IPS-18a (cell line): ENCODE results near the gene DYNLL1.

Experiments
- H3K27ac ChIP-seq: one replicate; pipeline ENCODE4 v1.5.1; 2013; ENCODE audit warnings: low read length
- H3K27me3 ChIP-seq: one replicate; pipeline ENCODE4 v1.6.1; 2013; ENCODE audit warnings: mild to moderate bottlenecking, low read length; ENCODE audit not compliant: control insufficient read depth, insufficient read depth
- H3K36me3 ChIP-seq: one replicate; pipeline ENCODE4 v1.6.1; 2013; ENCODE audit warnings: low read depth, low read length; ENCODE audit not compliant: control insufficient read depth
- H3K4me1 ChIP-seq: one replicate; pipeline ENCODE4 v1.6.1; 2013; ENCODE audit warnings: low read depth, low read length; ENCODE audit not compliant: control insufficient read depth
- H3K4me3 ChIP-seq: one replicate; pipeline ENCODE4 v1.5.1; 2013; ENCODE audit warnings: low read length
- H3K9ac ChIP-seq: one replicate; pipeline ENCODE4 v1.6.1; 2013; ENCODE audit warnings: mild to moderate bottlenecking, low read length, moderate library complexity
- H3K9me3 ChIP-seq: one replicate; pipeline ENCODE4 v1.6.1; 2013; ENCODE audit warnings: low read depth, low read length; ENCODE audit not compliant: control insufficient read depth

Gene DYNLL1

GRCh38 chr12:120466560-120467315 is 29.2 kb upstream of the DYNLL1 start:
- Histone ChIP-seq H3K9ac (no peak overlapping the region), H3K27me3 (no peaks in the 10 kb centered on the region), H3K9me3 (no peaks in the 10 kb centered on the region), H3K4me1 (no peaks in the 10 kb centered on the region), H3K36me3 (peaks cover 47% of the 10 kb centered on the region), H3K4me3 (no peak overlapping the region), H3K27ac (no peak overlapping the region)

GRCh38 chr12:120467439-120467838 is 28.5 kb upstream of the DYNLL1 start:
- H3K4me1 ChIP-seq = no peaks in the 10 kb centered on the region
- no peaks in the 10 kb centered on the region for H3K9me3 ChIP-seq
- no peak overlapping the region for H3K9ac ChIP-seq
- H3K36me3 ChIP-seq = peaks cover 41% of the 10 kb centered on the region
- no peak overlapping the region for H3K27ac ChIP-seq
- H3K27me3 ChIP-seq = no peaks in the 10 kb centered on the region
- H3K4me3 ChIP-seq = no peak overlapping the region

GRCh38 chr12:120468325-120468820 is 27.5 kb upstream of the DYNLL1 start:
- Histone ChIP-seq H3K27me3 (no peaks in the 10 kb centered on the region), H3K9ac (peak overlapping the region; percentile 75), H3K9me3 (no peaks in the 10 kb centered on the region), H3K4me1 (no peaks in the 10 kb centered on the region), H3K27ac (no peak overlapping the region), H3K36me3 (peaks cover 33% of the 10 kb centered on the region), H3K4me3 (peak overlapping the region; percentile 94)

- H3K36me3 ChIP-seq = peaks cover 27% of the 10 kb centered on the region
- peak overlapping the region; percentile 94 for H3K4me3 ChIP-seq
- H3K27me3 ChIP-seq = no peaks in the 10 kb centered on the region
- no peaks in the 10 kb centered on the region for H3K9me3 ChIP-seq
- peak overlapping the region; percentile 54 for H3K27ac ChIP-seq
- H3K9ac ChIP-seq = peak overlapping the region; percentile 75
- H3K4me1 ChIP-seq = no peaks in the 10 kb centered on the region
Observed at GRCh38 chr12:120468821-120469449, 27.0 kb upstream of the DYNLL1 start.

- H3K4me1 ChIP-seq = no peaks in the 10 kb centered on the region
Observed at GRCh38 chr12:120469450-120470149, 26.3 kb upstream of the DYNLL1 start, which contains the start of gene SRSF9. TSS of gene SRSF9 (minus strand) at chr12:120469748. CDS start at chr12:120469609, 139 bp downstream.

GRCh38 chr12:120470150-120470784 is 25.6 kb upstream of the DYNLL1 start:
- peaks cover 14% of the 10 kb centered on the region for H3K36me3 ChIP-seq
- peak overlapping the region; percentile 69 for H3K4me3 ChIP-seq
- H3K9ac ChIP-seq = peak overlapping the region; percentile 75
- H3K27ac ChIP-seq = no peak overlapping the region
- no peaks in the 10 kb centered on the region for H3K27me3 ChIP-seq
- no peaks in the 10 kb centered on the region for H3K4me1 ChIP-seq
- no peaks in the 10 kb centered on the region for H3K9me3 ChIP-seq

More at GRCh38 chr12:120469450-120470149, 26.3 kb upstream of the DYNLL1 start, which contains the start of gene SRSF9:
- Histone ChIP-seq H3K4me3 (peak within 1 kb of the TSS; percentile 94), H3K27me3 (no peaks in the 10 kb centered on the region), H3K27ac (peak within 1 kb of the TSS; percentile 54), H3K9me3 (no peaks in the 10 kb centered on the region), H3K36me3 (peaks cover 20% of the 10 kb centered on the region), H3K9ac (peak within 1 kb of the TSS; percentile 75)

DNA sequence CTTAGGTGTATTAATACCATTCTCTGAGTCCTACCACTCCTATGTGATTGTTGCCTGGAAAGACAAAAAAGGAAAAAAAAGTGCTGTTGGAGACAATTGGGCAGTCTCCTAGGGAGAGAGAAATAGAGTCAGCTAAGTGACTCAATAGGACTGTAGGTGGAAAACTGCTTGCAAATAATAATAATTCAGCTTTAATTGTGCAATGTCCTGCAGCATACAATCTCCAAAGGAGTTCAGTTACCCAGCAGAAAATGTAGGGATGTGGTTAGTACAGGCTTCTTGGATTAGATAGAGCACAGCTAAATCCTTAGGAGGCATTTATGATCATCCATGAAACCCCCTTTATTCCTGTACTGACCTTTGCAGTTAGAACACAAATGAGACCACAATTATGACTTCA is 23.4 kb upstream of the DYNLL1 start:
- no peak overlapping the region for H3K9ac ChIP-seq
- H3K27me3 ChIP-seq = no peaks in the 10 kb centered on the region
- H3K4me3 ChIP-seq = no peak overlapping the region
- peaks cover 3% of the 10 kb centered on the region for H3K36me3 ChIP-seq
- no peaks in the 10 kb centered on the region for H3K4me1 ChIP-seq
- H3K27ac ChIP-seq = no peak overlapping the region
- no peaks in the 10 kb centered on the region for H3K9me3 ChIP-seq

GRCh38 chr12:120473807-120474615 is 21.9 kb upstream of the DYNLL1 start:
- Histone ChIP-seq H3K27me3 (no peaks in the 10 kb centered on the region), H3K36me3 (no peaks in the 10 kb centered on the region), H3K27ac (no peak overlapping the region), H3K4me1 (no peaks in the 10 kb centered on the region), H3K4me3 (no peak overlapping the region), H3K9me3 (no peaks in the 10 kb centered on the region), H3K9ac (no peak overlapping the region)

DNA sequence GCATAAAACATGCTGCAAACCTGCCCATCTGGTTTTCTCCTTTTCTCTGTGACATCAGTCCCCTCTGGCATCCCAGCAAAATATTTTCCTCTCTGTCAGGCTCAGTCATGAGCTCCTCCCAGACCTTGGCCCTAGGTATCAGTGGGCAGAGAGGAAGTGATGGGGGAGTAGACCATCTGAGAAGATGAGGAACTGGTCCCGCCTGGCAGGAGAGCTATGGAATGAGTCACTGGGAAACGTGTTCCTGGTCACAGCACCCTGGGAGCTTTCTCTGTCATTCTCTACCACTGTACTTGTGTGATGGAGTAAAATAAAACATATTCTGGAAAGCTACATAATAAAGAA is 21.3 kb upstream of the DYNLL1 start:
- no peaks in the 10 kb centered on the region for H3K9me3 ChIP-seq
- H3K36me3 ChIP-seq = no peaks in the 10 kb centered on the region
- no peaks in the 10 kb centered on the region for H3K4me1 ChIP-seq
- H3K4me3 ChIP-seq = no peak overlapping the region
- no peak overlapping the region for H3K9ac ChIP-seq
- H3K27me3 ChIP-seq = no peaks in the 10 kb centered on the region
- H3K27ac ChIP-seq = no peak overlapping the region

GRCh38 chr12:120475643-120476042 is 20.3 kb upstream of the DYNLL1 start:
- H3K4me3 ChIP-seq = no peak overlapping the region
- H3K36me3 ChIP-seq = no peaks in the 10 kb centered on the region
- H3K27me3 ChIP-seq = no peaks in the 10 kb centered on the region
- H3K27ac ChIP-seq = no peak overlapping the region
- no peaks in the 10 kb centered on the region for H3K9me3 ChIP-seq
- no peaks in the 10 kb centered on the region for H3K4me1 ChIP-seq
- no peak overlapping the region for H3K9ac ChIP-seq
